ENCODE results near the gene ANAPC10. TPM values are rescaled to one million over a fixed set of nuclear protein-coding genes. Genes with fewer than 3 reads are reported as not detected.

ANAPC10 gene
- total RNA-seq, 5 donors from 2014 or later (not counting 1 experiment from before 2014, with no cell fraction given) = 13.0 to 21.3 (median 16.3) TPM

DNA sequence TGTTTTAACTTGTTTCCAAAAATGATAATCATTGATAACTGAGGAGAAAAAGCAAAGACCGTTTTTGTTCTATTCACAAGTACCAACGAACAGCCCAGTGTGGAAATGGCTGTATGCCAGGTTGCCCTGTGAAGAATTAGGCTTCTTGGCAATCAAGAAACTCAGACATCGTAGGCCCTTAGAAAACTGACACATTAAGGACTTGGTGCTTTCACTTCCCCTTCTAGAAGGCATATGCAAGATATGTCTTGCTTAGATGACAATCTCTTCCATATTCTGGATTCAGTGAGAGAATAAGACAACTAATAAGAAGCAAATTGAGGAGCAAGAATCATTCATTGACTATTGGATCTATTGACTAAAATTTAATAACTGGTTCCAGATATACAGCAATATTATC lies 56.6 kb downstream of the ANAPC10 start:
- Histone ChIP-seq H3K36me3 (ENCODE audit: control insufficient read depth in 2 of 2, extremely low read depth in 1 of 2, insufficient read depth in 1 of 2, low read length in 1 of 2) (no peaks in the 10 kb centered on the region), H3K27me3 (replicated peaks in 1 of 2; ENCODE audit: control insufficient read depth in 2 of 2, extremely low read depth in 1 of 2, insufficient read depth in 2 of 2, low read length in 1 of 2) (no peaks in the 10 kb centered on the region), H3K4me3 (ENCODE audit: control insufficient read depth in 1 of 2, extremely low read depth in 1 of 2, low read length in 1 of 2) (no peak overlapping the region), H3K4me1 (ENCODE audit: control insufficient read depth in 1 of 2, extremely low read depth in 1 of 2, insufficient read depth in 2 of 2, low read length in 2 of 2) (no peaks in the 10 kb centered on the region), H3K9me3 (no peaks in the 10 kb centered on the region), H3K27ac (ENCODE audit: low read length) (no peak overlapping the region)
- Mint-ChIP-seq H3K4me1 (peaks cover 6% of the 10 kb centered on the region in 3 donors), H3K9me3 (no peaks in the 10 kb centered on the region), H3K27me3 (no peaks in the 10 kb centered on the region), H3K27ac (no peak overlapping the region), H3K36me3 (peaks cover 14% of the 10 kb centered on the region), H3K4me3 (no peak overlapping the region)
- ChIA-PET CTCF (no interaction called here), POLR2A (no interaction called here)
- no peak for ATAC-seq (replicated peaks in 1 of 4)
- 80% methylated on average over 2 of the region's 3 CpGs for WGBS (ENCODE audit: insufficient coverage)
- no peak for DNase-seq

DNA sequence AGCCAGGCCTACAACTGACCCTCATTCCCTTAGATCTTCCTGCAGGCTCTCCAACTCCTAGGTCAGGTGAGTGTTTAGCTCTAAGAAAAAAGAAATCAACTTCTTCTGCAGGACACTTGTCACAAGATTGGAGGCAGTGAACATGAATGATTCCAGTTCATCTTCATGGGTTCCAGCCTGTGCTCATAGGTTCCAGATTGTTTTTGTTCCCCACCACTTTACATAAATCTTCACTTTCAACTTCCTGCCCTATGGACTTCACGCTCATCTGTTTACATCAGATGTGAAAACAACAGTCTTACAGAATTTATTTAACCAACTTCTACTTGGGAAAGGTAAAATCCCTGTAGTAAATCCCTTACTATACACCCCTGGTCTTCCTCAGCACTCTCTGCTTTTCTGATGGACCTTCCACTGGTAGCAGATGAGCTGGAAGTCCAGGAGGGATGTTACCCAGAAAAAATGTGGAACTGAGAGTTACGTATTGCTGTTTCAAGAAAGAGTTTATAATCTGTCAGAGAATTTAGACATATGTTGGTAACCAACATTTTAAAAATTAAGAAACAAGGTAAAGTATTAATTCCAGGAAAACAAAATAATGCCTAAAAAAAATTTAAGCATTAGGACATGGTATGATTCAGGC lies 62.4 kb downstream of the ANAPC10 start:
- Histone ChIP-seq H3K9me3 (no peaks in the 10 kb centered on the region), H3K4me1 (ENCODE audit: control insufficient read depth in 1 of 2, extremely low read depth in 1 of 2, insufficient read depth in 2 of 2, low read length in 2 of 2) (no peaks in the 10 kb centered on the region), H3K27ac (ENCODE audit: low read length) (no peak overlapping the region), H3K4me3 (ENCODE audit: control insufficient read depth in 1 of 2, extremely low read depth in 1 of 2, low read length in 1 of 2) (no peak overlapping the region), H3K27me3 (replicated peaks in 1 of 2; ENCODE audit: control insufficient read depth in 2 of 2, extremely low read depth in 1 of 2, insufficient read depth in 2 of 2, low read length in 1 of 2) (no peaks in the 10 kb centered on the region), H3K36me3 (ENCODE audit: control insufficient read depth in 2 of 2, extremely low read depth in 1 of 2, insufficient read depth in 1 of 2, low read length in 1 of 2) (peaks cover 0 to 19% of the 10 kb centered on the region in 2 donors)
- DNase-seq (no peak), ATAC-seq (replicated peaks in 1 of 4) (no peak)
- WGBS (ENCODE audit: insufficient coverage) = 73% methylated on average over 1 of the region's 2 CpGs
- Mint-ChIP-seq H3K9me3 (peaks cover 0 to 3% (median 0%) of the 10 kb centered on the region in 3 donors), H3K27ac (no peak overlapping the region), H3K4me3 (no peak overlapping the region), H3K27me3 (no peaks in the 10 kb centered on the region), H3K4me1 (peaks cover 0 to 2% (median 1%) of the 10 kb centered on the region in 3 donors), H3K36me3 (peaks cover 61% of the 10 kb centered on the region)
- POLR2A ChIA-PET = no interaction called here
- CTCF ChIA-PET = no interaction called here

DNA sequence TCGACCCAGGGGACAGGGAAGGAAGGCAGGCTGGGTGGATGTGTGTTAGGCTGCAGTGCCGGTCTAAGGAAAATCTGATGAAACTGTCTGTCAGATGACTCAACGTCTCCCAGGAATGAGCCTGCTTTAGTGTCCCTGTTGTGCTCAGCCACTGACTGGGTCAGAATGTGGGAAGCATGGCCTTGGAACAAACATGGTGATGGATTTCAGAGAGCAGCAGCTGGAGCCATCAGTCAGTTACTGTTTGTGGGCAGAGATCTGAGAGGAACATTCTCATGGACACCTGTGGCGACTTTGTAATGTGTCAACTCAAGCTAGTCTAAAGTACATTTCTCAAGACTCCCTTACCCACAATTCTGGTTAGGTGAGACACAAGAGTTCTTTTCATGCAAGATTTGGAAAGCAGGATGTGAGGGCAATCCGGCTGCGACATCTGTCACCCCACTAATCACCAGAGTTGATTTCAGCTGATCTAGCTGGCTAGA lies 63.2 kb downstream of the ANAPC10 start:
- H3K4me3 ChIP-seq (ENCODE audit: control insufficient read depth in 1 of 2, extremely low read depth in 1 of 2, low read length in 1 of 2) = no peak overlapping the region
- H3K9me3 ChIP-seq = no peaks in the 10 kb centered on the region
- WGBS (ENCODE audit: insufficient coverage) = 84% methylated on average over 4 of the region's 6 CpGs
- ChIA-PET CTCF (no interaction called here), POLR2A (no interaction called here)
- Mint-ChIP-seq H3K36me3 (peaks cover 64% of the 10 kb centered on the region), H3K27me3 (no peaks in the 10 kb centered on the region), H3K27ac (no peak overlapping the region), H3K4me1 (peaks cover 0 to 2% (median 1%) of the 10 kb centered on the region in 3 donors), H3K9me3 (peaks cover 0 to 3% (median 0%) of the 10 kb centered on the region in 3 donors), H3K4me3 (no peak overlapping the region)
- no peak overlapping the region for H3K27ac ChIP-seq (ENCODE audit: low read length)
- H3K36me3 ChIP-seq (ENCODE audit: control insufficient read depth in 2 of 2, extremely low read depth in 1 of 2, insufficient read depth in 1 of 2, low read length in 1 of 2) = peaks cover 0 to 19% of the 10 kb centered on the region in 2 donors
- H3K27me3 ChIP-seq (replicated peaks in 1 of 2; ENCODE audit: control insufficient read depth in 2 of 2, extremely low read depth in 1 of 2, insufficient read depth in 2 of 2, low read length in 1 of 2) = no peaks in the 10 kb centered on the region
- H3K4me1 ChIP-seq (ENCODE audit: control insufficient read depth in 1 of 2, extremely low read depth in 1 of 2, insufficient read depth in 2 of 2, low read length in 2 of 2) = no peaks in the 10 kb centered on the region
- no peak for ATAC-seq (replicated peaks in 1 of 4)
- no peak for DNase-seq

DNA sequence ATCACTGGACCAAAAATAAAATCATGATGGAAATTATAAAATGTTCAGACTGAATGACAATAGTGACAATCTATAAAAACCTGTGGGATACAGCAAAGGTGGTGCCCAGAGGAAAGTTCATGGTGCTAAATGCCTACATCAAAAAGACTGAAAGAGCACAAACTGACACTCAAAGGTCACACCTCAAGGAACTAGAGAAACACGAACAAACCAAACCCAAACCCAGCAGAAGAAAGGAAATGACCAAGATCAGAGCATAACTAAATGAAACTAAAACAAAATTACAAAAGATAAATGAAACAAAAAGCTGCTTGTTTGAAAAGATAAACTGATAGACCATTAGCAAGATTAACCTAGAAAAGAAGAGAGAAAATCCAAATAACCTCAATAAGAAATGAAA lies 78.7 kb downstream of the ANAPC10 start:
- ATAC-seq (replicated peaks in 1 of 4) (no peak), DNase-seq (peak in 1 of 35 experiments; percentile 7)
- ChIA-PET POLR2A (no interaction called here), CTCF (no interaction called here)
- H3K9me3 Mint-ChIP-seq = peaks cover 4 to 27% (median 22%) of the 10 kb centered on the region in 3 donors
- H3K27ac Mint-ChIP-seq = peak overlapping the region; percentile 84 to 87
- Histone ChIP-seq H3K27ac (ENCODE audit: low read length) (peak overlapping the region; percentile 47), H3K36me3 (ENCODE audit: control insufficient read depth in 2 of 2, extremely low read depth in 1 of 2, insufficient read depth in 1 of 2, low read length in 1 of 2) (no peaks in the 10 kb centered on the region), H3K4me3 (ENCODE audit: control insufficient read depth in 1 of 2, extremely low read depth in 1 of 2, low read length in 1 of 2) (no peak overlapping the region), H3K4me1 (ENCODE audit: control insufficient read depth in 1 of 2, extremely low read depth in 1 of 2, insufficient read depth in 2 of 2, low read length in 2 of 2) (peaks cover 0 to 5% of the 10 kb centered on the region in 2 experiments), H3K27me3 (replicated peaks in 1 of 2; ENCODE audit: control insufficient read depth in 2 of 2, extremely low read depth in 1 of 2, insufficient read depth in 2 of 2, low read length in 1 of 2) (no peaks in the 10 kb centered on the region), H3K9me3 (peaks cover 3% of the 10 kb centered on the region)
- peaks cover 57% of the 10 kb centered on the region for H3K36me3 Mint-ChIP-seq
- H3K27me3 Mint-ChIP-seq = no peaks in the 10 kb centered on the region
- no CpG with 5 or more reads among the region's 1 CpG for WGBS (ENCODE audit: insufficient coverage)
- H3K4me3 Mint-ChIP-seq = peak overlapping the region; percentile 7 to 34 (median 32)
- peaks cover 42 to 45% (median 43%) of the 10 kb centered on the region in 3 donors for H3K4me1 Mint-ChIP-seq

DNA sequence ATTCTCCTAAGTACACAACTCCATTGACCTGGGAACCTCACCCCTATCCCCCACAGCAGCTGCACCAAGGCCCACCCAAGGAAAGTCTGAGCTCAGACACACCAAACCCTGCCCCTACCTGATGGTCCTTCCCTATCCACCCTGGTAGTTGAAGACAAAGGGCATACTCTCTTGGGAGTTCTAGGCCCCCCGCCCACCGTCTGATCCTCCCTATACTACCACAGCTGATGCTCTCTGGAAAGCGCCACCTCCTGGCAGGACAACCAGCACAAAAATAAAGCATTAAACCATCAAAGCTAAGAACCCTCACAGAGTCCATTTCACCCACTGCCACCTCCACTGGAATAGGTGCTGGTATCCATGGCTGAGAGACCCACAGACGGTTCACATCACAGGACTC lies 83.6 kb downstream of the ANAPC10 start:
- peaks cover 40% of the 10 kb centered on the region for H3K36me3 Mint-ChIP-seq
- ChIA-PET POLR2A (no interaction called here), CTCF (no interaction called here)
- Histone ChIP-seq H3K9me3 (no peaks in the 10 kb centered on the region), H3K4me3 (ENCODE audit: control insufficient read depth in 1 of 2, extremely low read depth in 1 of 2, low read length in 1 of 2) (no peak overlapping the region), H3K36me3 (ENCODE audit: control insufficient read depth in 2 of 2, extremely low read depth in 1 of 2, insufficient read depth in 1 of 2, low read length in 1 of 2) (no peaks in the 10 kb centered on the region), H3K4me1 (ENCODE audit: control insufficient read depth in 1 of 2, extremely low read depth in 1 of 2, insufficient read depth in 2 of 2, low read length in 2 of 2) (peaks cover 0 to 3% of the 10 kb centered on the region in 2 experiments), H3K27ac (ENCODE audit: low read length) (no peak overlapping the region), H3K27me3 (replicated peaks in 1 of 2; ENCODE audit: control insufficient read depth in 2 of 2, extremely low read depth in 1 of 2, insufficient read depth in 2 of 2, low read length in 1 of 2) (no peaks in the 10 kb centered on the region)
- WGBS (ENCODE audit: insufficient coverage) = 88% methylated on average over 4 of the region's 4 CpGs
- H3K4me3 Mint-ChIP-seq = no peak overlapping the region
- H3K4me1 Mint-ChIP-seq = peaks cover 23 to 37% (median 35%) of the 10 kb centered on the region in 3 donors
- ATAC-seq (replicated peaks in 1 of 4) = no peak
- H3K9me3 Mint-ChIP-seq = peaks cover 3 to 4% (median 4%) of the 10 kb centered on the region in 3 donors
- no peaks in the 10 kb centered on the region for H3K27me3 Mint-ChIP-seq
- H3K27ac Mint-ChIP-seq = no peak overlapping the region
- DNase-seq = no peak

DNA sequence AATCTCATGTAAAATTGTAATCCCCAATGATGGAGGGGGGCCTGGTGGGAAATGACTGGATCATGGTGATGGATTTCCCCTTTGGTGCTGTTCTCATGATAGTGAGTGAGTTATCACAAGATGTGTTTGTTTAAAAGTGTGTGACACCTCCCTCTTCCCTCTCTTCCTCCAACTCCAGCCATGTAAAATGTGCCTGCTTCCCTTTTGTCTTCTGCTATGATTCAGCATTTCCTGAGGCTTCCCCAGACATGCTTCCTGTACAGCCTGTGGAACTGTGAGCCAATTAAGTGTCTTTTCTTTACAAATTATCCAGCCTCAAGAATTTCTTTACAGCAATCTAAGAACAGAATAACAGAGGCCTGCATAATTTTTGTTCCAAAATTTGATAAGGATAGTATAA lies 85.2 kb downstream of the ANAPC10 start:
- Histone ChIP-seq H3K4me3 (ENCODE audit: control insufficient read depth in 1 of 2, extremely low read depth in 1 of 2, low read length in 1 of 2) (no peak overlapping the region), H3K27me3 (replicated peaks in 1 of 2; ENCODE audit: control insufficient read depth in 2 of 2, extremely low read depth in 1 of 2, insufficient read depth in 2 of 2, low read length in 1 of 2) (no peaks in the 10 kb centered on the region), H3K9me3 (no peaks in the 10 kb centered on the region), H3K36me3 (ENCODE audit: control insufficient read depth in 2 of 2, extremely low read depth in 1 of 2, insufficient read depth in 1 of 2, low read length in 1 of 2) (no peaks in the 10 kb centered on the region), H3K27ac (ENCODE audit: low read length) (no peak overlapping the region), H3K4me1 (ENCODE audit: control insufficient read depth in 1 of 2, extremely low read depth in 1 of 2, insufficient read depth in 2 of 2, low read length in 2 of 2) (no peaks in the 10 kb centered on the region)
- H3K27me3 Mint-ChIP-seq = no peaks in the 10 kb centered on the region
- ChIA-PET POLR2A (no interaction called here), CTCF (no interaction called here)
- H3K4me1 Mint-ChIP-seq = peaks cover 25 to 37% (median 30%) of the 10 kb centered on the region in 3 donors
- H3K36me3 Mint-ChIP-seq = peaks cover 53% of the 10 kb centered on the region
- DNase-seq = no peak
- H3K27ac Mint-ChIP-seq = no peak overlapping the region
- ATAC-seq (replicated peaks in 1 of 4) = no peak
- H3K4me3 Mint-ChIP-seq = no peak overlapping the region
- H3K9me3 Mint-ChIP-seq = peaks cover 2 to 8% (median 3%) of the 10 kb centered on the region in 3 donors
